ENCODE data around the gene PRKCSH. TPM values are rescaled to one million over a fixed set of nuclear protein-coding genes. Genes with fewer than 3 reads are reported as not detected.
A peak's percentile ranks its signal among the peaks of the same experiment; 100 is the strongest.
"Not testable (repeated sequence)": the region's sequence is repeated elsewhere in the genome, so short reads cannot be mapped to it uniquely, and the experiment has no call there.

PRKCSH gene
- total RNA-seq, 6 experiments from 2014 or later: 114 to 206 (median 192) TPM

DNA sequence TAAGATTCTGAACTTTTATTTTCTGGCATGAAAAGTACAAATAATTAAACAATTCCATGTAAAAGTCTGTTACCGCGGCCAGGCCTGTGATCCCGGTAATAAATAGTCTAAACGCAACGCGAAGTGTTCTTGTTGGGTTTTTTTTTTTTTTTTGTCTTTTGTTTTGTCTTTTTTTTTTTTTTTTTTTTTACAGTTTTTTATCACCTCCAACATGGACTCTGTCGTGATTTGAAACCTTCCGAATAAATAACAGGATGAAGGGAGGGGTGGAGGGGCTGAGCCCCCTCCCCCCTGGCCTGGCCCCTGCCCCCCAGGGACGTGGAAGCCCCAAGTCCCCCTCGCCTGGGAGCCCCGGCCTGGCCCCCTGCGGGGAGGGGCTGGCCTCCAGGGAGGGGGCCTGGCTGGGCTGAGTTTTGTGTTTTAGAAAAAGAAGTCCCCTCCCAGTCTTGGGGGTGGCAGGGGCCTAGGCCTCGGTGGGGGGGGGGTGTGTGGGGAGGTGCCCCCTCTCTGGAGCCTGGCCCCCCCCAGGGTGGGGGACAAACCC lies 16.0 kb downstream of the PRKCSH start:
- TF ChIP-seq, protein P1, sequence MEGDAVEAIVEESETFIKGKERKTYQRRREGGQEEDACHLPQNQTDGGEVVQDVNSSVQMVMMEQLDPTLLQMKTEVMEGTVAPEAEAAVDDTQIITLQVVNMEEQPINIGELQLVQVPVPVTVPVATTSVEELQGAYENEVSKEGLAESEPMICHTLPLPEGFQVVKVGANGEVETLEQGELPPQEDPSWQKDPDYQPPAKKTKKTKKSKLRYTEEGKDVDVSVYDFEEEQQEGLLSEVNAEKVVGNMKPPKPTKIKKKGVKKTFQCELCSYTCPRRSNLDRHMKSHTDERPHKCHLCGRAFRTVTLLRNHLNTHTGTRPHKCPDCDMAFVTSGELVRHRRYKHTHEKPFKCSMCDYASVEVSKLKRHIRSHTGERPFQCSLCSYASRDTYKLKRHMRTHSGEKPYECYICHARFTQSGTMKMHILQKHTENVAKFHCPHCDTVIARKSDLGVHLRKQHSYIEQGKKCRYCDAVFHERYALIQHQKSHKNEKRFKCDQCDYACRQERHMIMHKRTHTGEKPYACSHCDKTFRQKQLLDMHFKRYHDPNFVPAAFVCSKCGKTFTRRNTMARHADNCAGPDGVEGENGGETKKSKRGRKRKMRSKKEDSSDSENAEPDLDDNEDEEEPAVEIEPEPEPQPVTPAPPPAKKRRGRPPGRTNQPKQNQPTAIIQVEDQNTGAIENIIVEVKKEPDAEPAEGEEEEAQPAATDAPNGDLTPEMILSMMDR (IDR thresholded peaks at IDR 0.05): no peak
- no peak for TF ChIP-seq POLR2A (IDR thresholded peaks at IDR 0.05)
- Histone ChIP-seq H3K27ac (no peak overlapping the region), H3K27me3 (no peaks in the 10 kb centered on the region), H3K4me1 (no peaks in the 10 kb centered on the region), H3K9me3 (no peaks in the 10 kb centered on the region), H3K4me3 (no peak overlapping the region), H3K36me3 (peaks cover 0 to 22% (median 5%) of the 10 kb centered on the region in 4 donors)
- intact Hi-C loops (cut with DNase I): no loop called here
- WGBS (ENCODE audit: insufficient coverage, low coverage, low lambda C conversion rate, missing lambda C conversion rate): 39% methylated on average over 9 of the region's 13 CpGs
- ATAC-seq (no peak), DNase-seq (no peak)

DNA sequence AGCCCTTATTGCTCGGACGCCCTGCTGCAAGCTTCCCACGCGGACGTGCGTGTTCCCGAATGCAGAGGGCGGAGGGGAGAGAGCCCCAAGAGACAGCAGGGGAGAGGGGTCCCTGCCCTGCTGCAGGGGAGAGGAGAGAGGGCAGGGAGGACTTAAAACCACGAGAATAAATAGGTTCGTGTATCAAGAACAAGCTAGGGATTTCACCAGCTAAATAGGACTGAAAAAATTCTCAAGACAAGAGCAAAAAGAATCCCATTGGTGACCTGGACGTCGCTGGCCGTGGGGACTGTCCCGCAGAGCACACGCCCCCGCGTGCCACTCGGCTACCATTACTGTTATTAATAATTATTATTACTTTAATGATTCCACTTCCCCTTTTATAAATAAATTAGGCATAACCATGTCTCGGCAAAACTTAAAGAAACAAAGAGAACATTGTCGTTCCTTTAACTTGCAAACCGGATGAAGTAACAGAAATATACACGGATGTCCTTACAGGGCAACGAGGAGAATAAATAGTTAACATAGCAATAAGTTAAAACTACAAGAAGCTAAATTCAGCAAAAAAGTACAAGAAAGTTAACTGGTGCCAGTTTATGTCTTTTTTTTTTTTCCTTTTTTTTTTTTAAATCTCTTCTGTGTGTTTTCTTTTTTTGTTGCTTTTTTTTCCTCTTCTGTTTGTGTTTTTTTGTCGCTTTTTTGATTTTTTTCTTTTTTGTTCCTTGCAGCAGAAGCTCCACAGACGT lies 16.6 kb downstream of the PRKCSH start:
- H3K9me3 ChIP-seq: no peaks in the 10 kb centered on the region
- 47% methylated on average over 18 of the region's 25 CpGs for WGBS (ENCODE audit: insufficient coverage, low coverage, low lambda C conversion rate, missing lambda C conversion rate)
- H3K27me3 ChIP-seq: no peaks in the 10 kb centered on the region
- H3K27ac ChIP-seq: no peak overlapping the region
- DNase-seq (no peak), ATAC-seq (no peak)
- H3K4me3 ChIP-seq: no peak overlapping the region
- peaks cover 0 to 22% (median 5%) of the 10 kb centered on the region in 4 donors for H3K36me3 ChIP-seq
- H3K4me1 ChIP-seq: no peaks in the 10 kb centered on the region
- TF ChIP-seq, protein P1 (IDR thresholded peaks at IDR 0.05): no peak
- no peak for TF ChIP-seq POLR2A (IDR thresholded peaks at IDR 0.05)
- intact Hi-C loops (cut with DNase I): no loop called here

DNA sequence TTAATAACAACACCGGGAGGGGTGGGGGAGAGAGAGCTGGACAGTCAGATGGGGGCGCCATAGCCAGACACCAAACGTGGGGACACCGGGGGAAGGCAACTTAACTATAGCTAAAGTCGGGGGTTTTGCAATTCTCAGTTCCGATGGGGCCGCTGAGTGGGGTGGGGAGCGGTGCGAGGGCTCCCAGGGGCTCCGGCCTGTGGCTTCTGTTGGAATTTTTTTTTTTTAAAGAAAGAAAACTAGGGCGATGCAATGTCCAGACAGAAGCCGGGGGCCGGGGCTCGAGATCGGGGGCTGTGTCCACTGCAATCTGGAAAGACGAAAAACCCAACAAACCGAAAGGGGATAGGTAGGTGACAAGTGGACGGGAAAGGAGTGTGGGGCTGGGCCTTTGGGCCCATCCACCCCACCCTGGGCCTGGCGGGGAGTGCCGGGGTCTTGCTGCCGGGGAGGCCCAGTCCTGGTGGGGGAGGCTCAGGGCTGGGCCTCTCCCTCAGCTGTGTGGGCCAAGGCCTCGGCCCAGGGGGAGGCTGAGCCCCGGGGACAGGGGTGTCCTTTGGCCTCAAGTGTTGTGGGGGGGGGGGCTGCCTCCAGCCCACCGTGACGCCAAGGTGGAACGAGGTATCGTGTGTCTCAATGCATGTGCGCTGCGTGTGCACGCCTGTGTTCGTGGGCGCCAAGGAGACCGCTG lies 17.3 kb downstream of the PRKCSH start:
- TF ChIP-seq POLR2A (IDR thresholded peaks at IDR 0.05): no peak
- TF ChIP-seq, protein P1 (IDR thresholded peaks at IDR 0.05): no peak
- no peaks in the 10 kb centered on the region for H3K4me1 ChIP-seq
- no peak for DNase-seq
- H3K4me3 ChIP-seq: no peak overlapping the region
- no peaks in the 10 kb centered on the region for H3K27me3 ChIP-seq
- no peaks in the 10 kb centered on the region for H3K9me3 ChIP-seq
- ATAC-seq: peak in 1 of 4 donors; percentile 5
- no peak overlapping the region for H3K27ac ChIP-seq
- H3K36me3 ChIP-seq: peaks cover 0 to 19% (median 4%) of the 10 kb centered on the region in 4 donors
- 56% methylated on average over 13 of the region's 33 CpGs for WGBS (ENCODE audit: insufficient coverage, low coverage, low lambda C conversion rate, missing lambda C conversion rate)
- intact Hi-C loops (cut with DNase I): no loop called here

DNA sequence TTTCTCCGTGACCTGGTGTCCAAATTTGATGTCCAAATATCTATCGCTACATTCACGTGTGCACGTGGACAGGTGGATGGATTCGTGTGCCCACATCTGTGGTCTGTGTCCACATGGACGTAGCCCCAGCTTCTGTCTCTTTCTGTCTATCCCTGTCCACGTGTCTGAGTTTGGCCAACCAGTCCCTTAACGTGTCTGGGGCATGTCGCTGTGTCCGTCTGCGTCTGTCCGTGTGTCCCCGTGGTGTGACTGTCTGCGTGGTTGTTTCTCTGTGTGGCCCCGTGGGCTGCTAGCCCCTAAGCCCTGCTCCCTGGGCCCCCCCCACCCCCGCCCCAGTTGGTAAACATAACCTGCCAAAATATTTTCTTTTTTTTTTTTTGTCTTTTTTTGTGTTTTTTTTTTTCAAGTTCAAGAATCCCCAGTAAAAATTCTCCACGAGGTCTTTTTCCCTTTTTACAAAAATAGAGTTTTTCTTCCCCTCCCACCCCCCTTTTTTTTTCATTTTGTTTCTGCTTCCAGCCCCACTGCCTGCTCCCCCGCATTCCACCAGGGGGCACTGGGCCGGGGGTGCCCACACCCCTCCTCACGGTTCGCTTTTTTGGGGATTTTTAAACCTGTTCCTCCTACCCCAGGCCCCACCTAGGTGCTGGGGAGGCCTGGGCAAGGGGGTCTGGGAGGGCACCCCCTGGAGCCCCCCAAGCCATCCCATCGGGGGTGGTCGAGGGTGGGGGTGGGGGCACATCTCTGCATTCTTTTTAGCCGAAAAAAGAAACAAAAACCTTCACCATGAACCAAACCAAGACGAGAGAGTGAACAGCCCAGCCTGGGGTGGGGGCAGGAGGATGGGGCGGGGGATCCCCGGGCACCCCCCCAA lies 18.3 kb downstream of the PRKCSH start:
- ATAC-seq (no peak), DNase-seq (no peak)
- WGBS (ENCODE audit: insufficient coverage, low coverage, low lambda C conversion rate, missing lambda C conversion rate): 36% methylated on average over 16 of the region's 27 CpGs
- H3K9me3 ChIP-seq: no peaks in the 10 kb centered on the region
- no peak overlapping the region for H3K27ac ChIP-seq
- H3K36me3 ChIP-seq: peaks cover 0 to 11% (median 1%) of the 10 kb centered on the region in 4 donors
- H3K4me1 ChIP-seq: no peaks in the 10 kb centered on the region
- H3K27me3 ChIP-seq: no peaks in the 10 kb centered on the region
- intact Hi-C loops (cut with DNase I): no loop called here
- no peak overlapping the region for H3K4me3 ChIP-seq
- no peak for TF ChIP-seq POLR2A (IDR thresholded peaks at IDR 0.05)
- TF ChIP-seq, protein P1 (IDR thresholded peaks at IDR 0.05): peak in 1 of 4 donors; percentile 7

DNA sequence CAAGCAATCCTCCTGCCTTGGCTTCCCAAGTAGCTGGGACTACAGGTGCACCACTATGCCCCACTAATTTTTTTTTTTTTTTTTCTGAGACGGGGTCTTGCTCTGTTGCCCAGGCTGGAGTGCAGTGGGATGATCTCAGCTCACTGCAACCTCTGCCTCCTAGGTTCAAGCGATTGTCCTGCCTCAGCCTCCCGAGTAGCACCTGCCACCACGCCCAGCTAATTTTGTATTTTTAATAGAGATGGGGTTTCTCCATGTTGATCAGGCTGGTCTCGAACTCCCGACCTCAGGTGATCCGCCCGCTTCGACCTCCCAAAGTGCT lies 19.8 kb downstream of the PRKCSH start:
- H3K4me3 ChIP-seq; H3K36me3 ChIP-seq; intact Hi-C loops (cut with DNase I); DNase-seq; H3K4me1 ChIP-seq; H3K9me3 ChIP-seq; H3K27me3 ChIP-seq; ATAC-seq; H3K27ac ChIP-seq: not testable (repeated sequence)
- 77% methylated on average over 3 of the region's 9 CpGs for WGBS (ENCODE audit: insufficient coverage, low coverage, low lambda C conversion rate, missing lambda C conversion rate)

Measured in right lobe of liver (tissue), 6 donors.